ENCODE results near the gene UBIAD1.
"Not testable (repeated sequence)": the region's sequence is repeated elsewhere in the genome, so short reads cannot be mapped to it uniquely, and the experiment has no call there.

The UBIAD1 gene

DNA sequence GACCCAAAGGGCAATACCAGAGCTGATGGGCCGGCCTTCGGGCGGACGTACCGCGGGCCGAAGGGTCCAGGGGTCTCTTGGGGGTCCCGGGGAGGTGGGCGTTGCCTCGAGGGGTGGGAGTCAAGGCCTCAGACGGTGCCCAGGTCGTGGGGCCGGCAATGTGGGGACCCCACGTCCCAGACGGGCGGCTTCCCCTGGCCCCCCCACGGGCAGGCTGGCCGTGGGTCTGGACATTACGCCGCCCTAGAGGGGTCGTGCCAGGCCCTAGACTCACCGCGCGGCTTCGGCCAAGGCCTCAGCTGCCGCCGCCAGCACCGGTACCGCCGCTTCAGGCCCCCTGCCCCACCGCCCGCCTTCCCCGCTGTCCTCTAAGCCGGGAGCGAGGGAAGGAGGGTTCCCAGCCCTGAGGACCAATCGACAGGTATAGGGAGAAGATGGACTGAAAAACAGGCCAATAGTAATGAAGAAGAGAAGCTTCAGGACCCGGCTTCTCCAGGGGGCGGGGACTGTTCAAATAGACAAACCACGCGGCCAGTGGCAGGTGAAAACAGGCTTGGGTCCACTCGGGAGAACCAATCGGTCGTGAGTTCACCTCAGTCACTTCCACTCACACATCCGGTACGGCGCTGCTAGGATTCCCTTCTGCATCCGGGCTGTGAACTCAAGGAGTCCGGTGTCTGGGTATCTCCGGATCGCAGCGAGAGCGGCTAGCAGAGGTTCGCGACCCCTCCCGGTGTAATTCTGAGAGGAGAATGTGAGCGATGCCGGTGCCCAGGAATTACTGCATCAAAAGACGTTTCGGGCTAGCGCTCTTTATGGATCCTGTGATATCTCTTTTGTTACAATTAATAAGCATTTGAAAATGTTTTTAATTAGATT is 10.6 kb upstream of the UBIAD1 start, which contains the start of gene MTOR:
TSS of gene MTOR (minus strand) at position 381 of the 879 bp plus-strand sequence. CDS start 3,142 bp downstream, outside the sequence.
- in situ Hi-C loops (cut with HindIII; ENCODE audit: low pct_unique_long_range_greater_than_20kb, low sequenced_read_pairs), result no loop called here
- DNase-seq (ENCODE audit: low read depth in 1 of 2, low spot score in 1 of 2), result peak; percentile 92 to 99
- no peak for TF ChIP-seq JUND (IDR thresholded peaks at IDR 0.05; ENCODE audit: low read depth)

DNA sequence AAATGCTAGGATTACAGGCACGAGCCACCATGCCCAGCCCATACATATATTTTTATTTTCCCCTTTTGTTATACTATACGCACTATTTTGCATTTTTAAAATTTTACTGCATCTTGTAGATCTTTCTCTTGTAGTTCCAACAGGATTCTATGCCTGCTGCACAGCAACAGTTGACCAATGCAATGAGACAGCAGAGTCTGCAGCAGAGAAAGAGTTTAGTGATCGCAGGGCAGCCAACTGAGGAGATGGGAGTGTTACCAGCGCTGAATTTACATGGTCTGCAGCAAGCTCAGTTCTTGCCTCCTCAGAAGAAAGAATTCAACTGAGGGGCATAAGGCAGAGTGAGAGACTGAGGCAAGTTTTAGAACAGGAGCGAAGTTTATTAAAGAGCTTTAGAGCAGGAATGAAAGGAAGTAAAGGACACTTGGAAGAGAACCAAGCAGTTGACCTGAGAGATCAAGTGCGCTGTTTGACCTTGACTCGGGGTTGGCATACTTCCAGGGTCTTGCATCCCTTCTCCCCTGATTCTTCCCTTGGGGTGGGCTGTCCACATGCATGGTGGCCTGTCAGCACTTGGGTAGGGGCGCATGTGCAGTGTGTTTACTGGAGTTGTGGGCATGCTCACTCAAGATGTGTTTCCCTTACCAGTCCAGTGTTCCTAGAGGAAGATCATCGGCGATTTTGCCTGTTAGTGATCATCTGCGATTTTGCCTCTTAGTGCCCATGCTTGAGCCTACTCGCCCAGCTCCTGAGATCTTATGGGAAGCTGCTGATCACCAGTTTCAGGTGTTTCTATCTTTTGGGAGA is 6.5 kb upstream of the UBIAD1 start:
- no peak for DNase-seq (ENCODE audit: low read depth in 1 of 2, low spot score in 1 of 2)
- in situ Hi-C loops (cut with HindIII; ENCODE audit: low pct_unique_long_range_greater_than_20kb, low sequenced_read_pairs), result no loop called here
- no peak for TF ChIP-seq JUND (IDR thresholded peaks at IDR 0.05; ENCODE audit: low read depth)

DNA sequence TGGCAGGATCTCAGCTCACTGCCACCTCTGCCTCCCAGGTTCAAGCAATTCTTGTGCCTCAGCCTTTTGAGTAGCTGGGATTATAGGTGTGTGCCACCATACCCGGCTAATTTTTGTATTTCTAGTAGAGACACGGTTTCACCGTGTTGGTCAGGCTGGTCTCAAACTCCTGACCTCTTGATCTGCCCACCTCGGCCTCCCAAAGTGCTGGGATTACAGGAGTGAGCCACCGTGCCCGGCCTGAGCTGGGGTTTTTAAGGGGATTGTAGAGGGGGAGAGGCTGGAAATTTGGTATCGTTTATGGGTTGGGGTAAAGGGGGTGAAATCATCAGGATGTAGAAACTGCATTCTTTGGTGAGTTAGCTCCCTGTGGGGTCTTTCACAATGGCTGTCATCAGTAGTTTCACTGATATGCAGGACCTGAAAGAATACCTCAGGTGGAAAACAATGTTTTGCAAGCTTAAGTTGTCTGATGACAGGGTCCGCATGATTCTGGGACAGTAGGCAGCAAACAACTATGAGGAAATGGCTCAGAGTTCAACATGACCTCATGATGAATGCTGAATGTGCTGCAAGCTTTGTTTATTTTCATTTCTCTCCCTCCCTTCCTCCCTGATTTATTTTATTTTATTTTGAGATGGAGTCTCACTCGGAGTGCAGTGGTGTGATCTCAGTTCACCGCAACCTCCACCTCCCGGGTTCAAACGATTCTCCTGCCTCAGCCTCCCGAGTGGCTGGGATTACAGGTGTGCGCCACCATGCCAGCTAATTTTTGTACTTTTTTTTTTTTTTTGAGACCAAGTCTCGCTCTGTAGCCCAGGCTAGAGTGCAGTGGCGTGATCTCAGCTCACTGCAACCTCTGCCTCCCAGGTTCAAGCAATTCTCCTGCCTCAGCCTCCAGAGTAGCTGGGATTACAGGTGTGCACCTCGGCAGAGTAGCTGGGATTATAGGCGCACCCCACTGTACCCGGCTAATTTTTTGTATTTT is 5.4 kb upstream of the UBIAD1 start:
- DNase-seq (ENCODE audit: low read depth in 1 of 2, low spot score in 1 of 2), result peak in 1 of 2 experiments; percentile 36
- in situ Hi-C loops (cut with HindIII; ENCODE audit: low pct_unique_long_range_greater_than_20kb, low sequenced_read_pairs), result not testable (repeated sequence)

DNA sequence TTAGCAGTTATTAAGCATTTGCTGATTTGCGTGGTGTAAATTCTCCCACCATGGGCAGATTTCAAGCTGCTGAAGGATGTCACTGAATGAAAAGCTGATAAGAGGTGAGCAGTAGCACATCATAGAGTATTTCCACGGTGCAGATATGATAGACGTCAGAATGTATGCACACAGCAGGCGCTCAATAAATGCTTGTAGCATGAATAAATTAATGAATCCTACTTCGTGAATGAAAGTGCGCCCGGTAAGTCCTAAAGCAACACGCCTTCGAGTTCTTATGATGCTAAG is 510 bp upstream of the UBIAD1 start:
- no peak for DNase-seq (ENCODE audit: low read depth in 1 of 2, low spot score in 1 of 2)
- in situ Hi-C loops (cut with HindIII; ENCODE audit: low pct_unique_long_range_greater_than_20kb, low sequenced_read_pairs), result no loop called here
- TF ChIP-seq JUND (IDR thresholded peaks at IDR 0.05; ENCODE audit: low read depth), result no peak

DNA sequence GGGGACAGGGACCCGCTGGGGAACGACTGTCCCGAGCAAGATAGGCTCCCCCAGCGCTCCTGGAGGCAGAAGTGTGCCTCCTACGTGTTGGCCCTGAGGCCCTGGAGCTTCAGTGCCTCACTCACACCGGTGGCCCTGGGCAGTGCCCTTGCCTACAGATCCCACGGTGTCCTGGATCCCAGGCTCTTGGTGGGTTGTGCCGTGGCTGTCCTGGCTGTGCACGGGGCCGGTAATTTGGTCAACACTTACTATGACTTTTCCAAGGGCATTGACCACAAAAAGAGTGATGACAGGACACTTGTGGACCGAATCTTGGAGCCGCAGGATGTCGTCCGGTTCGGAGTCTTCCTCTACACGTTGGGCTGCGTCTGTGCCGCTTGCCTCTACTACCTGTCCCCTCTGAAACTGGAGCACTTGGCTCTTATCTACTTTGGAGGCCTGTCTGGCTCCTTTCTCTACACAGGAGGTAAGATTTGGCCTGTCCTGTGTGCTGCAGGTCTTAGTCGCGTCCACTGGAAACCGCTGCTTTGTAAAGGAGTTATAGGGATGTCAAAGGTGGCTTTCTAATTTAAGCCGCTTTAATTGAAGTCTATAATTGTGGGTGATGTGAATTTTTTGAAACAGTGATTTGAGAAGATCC is 717 bp downstream of the UBIAD1 start:
- DNase-seq (ENCODE audit: low read depth in 1 of 2, low spot score in 1 of 2), result no peak
- in situ Hi-C loops (cut with HindIII; ENCODE audit: low pct_unique_long_range_greater_than_20kb, low sequenced_read_pairs), result no loop called here
- TF ChIP-seq JUND (IDR thresholded peaks at IDR 0.05; ENCODE audit: low read depth), result no peak

DNA sequence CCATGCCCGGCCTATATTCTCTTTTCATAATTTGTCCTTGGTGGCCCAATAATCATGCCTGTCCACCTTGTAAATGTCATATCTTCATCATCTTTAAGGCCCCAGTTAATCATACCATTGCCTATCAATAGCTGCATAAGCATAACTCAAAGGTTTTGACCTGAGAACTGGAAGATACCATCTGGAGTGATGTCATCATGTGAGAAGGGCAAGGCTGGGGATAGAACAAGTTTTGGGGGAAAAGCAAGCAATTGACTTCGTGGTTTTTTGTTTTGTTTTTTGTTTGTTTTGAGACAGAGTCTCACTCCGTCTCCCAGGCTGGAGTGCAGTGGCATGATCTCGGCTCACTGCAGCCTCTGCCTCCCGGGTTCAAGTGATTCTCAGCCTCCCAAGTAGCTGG is 6.2 kb downstream of the UBIAD1 start:
- in situ Hi-C loops (cut with HindIII; ENCODE audit: low pct_unique_long_range_greater_than_20kb, low sequenced_read_pairs), result no loop called here
- DNase-seq (ENCODE audit: low read depth in 1 of 2, low spot score in 1 of 2), result no peak
- TF ChIP-seq JUND (IDR thresholded peaks at IDR 0.05; ENCODE audit: low read depth), result no peak

DNA sequence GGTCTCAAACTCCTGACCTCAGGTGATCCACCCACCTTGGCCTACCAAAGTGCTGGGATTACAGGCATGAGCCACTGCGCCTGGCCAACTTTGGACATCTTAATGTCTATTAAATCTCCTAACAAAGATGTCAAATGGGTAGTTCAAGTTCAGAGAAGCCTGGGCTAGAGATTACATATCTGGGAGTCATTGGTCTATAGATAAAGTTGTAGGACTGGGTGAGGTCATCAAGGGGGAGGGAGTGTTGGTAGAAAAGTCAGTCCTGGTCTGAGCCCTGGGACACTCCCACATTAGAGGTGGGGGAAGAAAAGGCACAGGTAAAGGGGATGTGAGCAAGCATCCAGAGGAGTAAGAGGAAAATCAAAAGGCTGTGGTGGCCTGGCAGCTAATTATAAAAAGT is 6.6 kb downstream of the UBIAD1 start:
- DNase-seq (ENCODE audit: low read depth in 1 of 2, low spot score in 1 of 2), result no peak
- TF ChIP-seq JUND (IDR thresholded peaks at IDR 0.05; ENCODE audit: low read depth), result no peak
- in situ Hi-C loops (cut with HindIII; ENCODE audit: low pct_unique_long_range_greater_than_20kb, low sequenced_read_pairs), result no loop called here

DNA sequence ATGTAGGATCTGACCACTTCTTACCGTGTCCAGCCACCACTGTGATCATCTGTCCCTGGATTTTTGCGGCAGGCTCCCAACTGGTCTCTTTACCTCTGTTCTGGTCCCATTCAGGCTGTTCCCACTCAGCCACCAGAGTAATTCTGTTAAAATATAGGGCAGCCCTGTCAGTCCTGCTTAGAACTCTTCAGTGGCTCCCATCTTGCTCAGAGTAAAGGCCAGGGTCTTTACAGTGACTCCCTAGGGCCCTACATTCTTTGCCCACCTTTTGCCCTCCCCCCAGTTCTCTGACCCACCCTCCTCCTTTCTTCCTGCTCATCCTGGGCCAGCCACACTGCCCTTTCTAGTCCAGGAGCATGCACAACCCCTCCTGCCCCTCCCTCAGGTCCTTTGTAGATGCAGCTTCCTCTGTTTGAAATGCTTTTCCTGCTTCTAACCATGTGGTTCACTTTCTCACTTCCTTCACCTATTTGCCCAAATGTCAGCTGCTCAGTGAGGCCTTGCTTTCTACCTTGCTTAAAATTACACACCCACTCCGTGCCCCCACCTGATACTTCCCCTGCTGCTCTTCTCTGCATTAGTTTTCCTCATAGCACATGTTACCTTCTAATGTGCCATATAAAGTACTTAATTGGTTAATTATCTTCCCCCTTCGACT is 7.8 kb downstream of the UBIAD1 start:
- no peak for DNase-seq (ENCODE audit: low read depth in 1 of 2, low spot score in 1 of 2)
- in situ Hi-C loops (cut with HindIII; ENCODE audit: low pct_unique_long_range_greater_than_20kb, low sequenced_read_pairs), result no loop called here
- no peak for TF ChIP-seq JUND (IDR thresholded peaks at IDR 0.05; ENCODE audit: low read depth)

DNA sequence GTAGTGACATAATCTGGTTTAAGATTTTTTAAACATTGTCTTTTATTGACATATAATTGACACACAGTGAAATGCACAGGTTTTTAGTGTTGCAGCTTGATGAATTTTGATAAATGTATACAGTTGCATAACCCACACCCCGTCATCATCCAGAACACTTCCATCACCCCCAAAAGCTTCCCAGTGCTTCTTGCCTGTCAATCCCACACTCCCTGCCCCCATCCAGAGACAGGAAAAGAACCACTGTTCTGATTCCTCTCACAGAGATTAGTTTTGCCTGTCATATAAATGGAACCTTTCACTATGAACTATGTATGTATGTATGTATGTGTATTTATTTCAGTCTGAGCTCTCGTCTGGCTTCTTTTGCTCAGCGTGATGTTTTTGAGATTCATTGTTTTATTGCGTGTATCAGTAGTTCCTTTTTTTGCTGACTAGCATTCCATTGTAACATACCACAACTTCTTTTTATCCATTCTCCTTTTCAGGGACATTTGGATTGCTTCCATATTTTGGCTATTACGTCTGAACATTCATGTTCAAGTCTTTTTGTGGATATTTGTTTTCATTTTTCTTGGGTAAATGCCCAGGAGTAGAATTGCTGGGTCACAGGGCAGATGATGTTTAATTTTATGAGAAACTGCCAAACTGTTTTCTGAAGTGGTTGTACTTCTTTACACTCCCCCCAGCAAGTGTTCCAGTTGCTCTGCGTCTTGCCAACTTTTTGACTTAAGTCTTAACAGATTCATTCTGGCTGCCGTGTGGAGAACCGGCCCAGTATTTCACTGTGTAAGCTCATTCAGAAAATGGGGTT is 8.7 kb downstream of the UBIAD1 start:
- TF ChIP-seq JUND (IDR thresholded peaks at IDR 0.05; ENCODE audit: low read depth), result no peak
- DNase-seq (ENCODE audit: low read depth in 1 of 2, low spot score in 1 of 2), result no peak
- in situ Hi-C loops (cut with HindIII; ENCODE audit: low pct_unique_long_range_greater_than_20kb, low sequenced_read_pairs), result no loop called here

DNA sequence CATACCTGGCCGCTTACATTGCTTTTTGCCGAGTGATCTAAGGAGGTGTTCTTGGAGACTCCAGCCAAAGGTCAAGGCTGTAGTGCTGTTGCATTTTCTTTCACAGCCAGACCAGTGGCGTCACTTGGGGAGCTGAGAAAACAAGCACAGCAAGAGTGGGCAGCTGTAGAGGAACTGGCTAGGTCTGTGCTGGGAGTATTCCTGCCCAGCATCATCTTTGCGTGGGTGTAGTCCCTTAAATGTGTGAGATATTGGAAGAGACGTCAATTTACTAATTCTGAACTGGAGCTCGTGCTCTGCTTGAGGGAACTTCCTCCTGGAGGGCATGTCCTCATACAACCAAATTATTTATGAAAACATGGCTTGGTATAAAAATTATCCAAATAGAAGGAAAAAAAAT is 10.2 kb downstream of the UBIAD1 start:
- DNase-seq (ENCODE audit: low read depth in 1 of 2, low spot score in 1 of 2), result no peak
- TF ChIP-seq JUND (IDR thresholded peaks at IDR 0.05; ENCODE audit: low read depth), result no peak
- in situ Hi-C loops (cut with HindIII; ENCODE audit: low pct_unique_long_range_greater_than_20kb, low sequenced_read_pairs), result no loop called here

DNA sequence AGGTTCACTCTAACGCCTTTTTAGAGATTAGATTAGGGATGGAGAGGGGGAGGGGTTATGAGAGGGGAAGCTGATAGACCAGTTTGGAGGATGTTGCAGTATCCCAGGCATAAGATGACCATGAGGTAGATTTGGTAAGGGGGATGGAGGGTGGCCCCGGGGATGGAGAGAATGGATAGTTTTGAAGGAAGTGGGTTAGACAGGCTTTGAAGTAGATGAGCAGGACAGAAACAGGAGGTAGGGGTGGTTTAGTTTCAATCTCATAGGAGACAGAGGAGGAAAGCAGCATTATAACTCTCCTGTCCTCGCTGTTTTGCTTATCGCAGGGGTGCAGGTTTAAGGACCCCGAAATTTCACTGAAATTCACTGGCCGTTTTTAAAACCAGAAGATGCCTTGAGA is 11.8 kb downstream of the UBIAD1 start:
- no peak for TF ChIP-seq JUND (IDR thresholded peaks at IDR 0.05; ENCODE audit: low read depth)
- in situ Hi-C loops (cut with HindIII; ENCODE audit: low pct_unique_long_range_greater_than_20kb, low sequenced_read_pairs), result no loop called here
- DNase-seq (ENCODE audit: low read depth in 1 of 2, low spot score in 1 of 2), result no peak
